ENCODE results near the gene C16orf95.
"Not testable (repeated sequence)": the region's sequence is repeated elsewhere in the genome, so short reads cannot be mapped to it uniquely, and the experiment has no call there.

C16orf95 gene

GRCh38 chr16:87345726-87346424 is 28.7 kb upstream of the C16orf95 start:
- no peak for DNase-seq

DNA sequence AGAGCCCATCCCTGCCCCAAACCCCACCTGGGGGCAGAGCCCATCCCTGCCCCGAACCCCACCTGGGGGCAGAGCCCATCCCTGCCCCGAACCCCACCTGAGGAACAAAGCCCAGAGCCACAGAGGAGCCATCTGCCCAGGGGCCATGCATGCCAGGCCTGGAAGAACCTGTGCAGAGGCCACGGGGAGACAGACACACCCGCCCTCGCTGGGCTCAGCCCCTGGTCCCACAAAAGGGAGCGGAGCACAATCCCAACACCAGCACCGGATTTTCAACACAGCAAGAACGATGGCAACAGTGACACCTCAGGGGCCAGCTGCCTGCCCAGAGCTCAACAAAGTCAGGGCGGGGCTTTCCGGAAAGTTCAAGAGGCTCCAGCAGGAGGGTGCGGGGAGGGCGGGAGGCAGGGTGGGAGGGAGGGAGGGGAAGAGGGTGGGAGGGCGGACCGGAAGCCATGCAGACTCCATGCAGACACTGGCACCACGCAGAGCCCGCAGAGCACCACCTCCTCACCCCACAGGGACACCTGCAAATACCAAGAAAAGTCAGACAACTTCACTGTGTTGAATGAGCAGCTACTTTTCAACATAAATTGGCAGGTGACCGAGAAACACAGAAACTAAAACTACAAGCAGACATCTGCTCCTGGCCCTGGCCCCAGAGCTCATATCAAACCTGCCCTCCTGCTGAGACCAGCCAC is 27.9 kb upstream of the C16orf95 start:
- peak; percentile 85 for DNase-seq

DNA sequence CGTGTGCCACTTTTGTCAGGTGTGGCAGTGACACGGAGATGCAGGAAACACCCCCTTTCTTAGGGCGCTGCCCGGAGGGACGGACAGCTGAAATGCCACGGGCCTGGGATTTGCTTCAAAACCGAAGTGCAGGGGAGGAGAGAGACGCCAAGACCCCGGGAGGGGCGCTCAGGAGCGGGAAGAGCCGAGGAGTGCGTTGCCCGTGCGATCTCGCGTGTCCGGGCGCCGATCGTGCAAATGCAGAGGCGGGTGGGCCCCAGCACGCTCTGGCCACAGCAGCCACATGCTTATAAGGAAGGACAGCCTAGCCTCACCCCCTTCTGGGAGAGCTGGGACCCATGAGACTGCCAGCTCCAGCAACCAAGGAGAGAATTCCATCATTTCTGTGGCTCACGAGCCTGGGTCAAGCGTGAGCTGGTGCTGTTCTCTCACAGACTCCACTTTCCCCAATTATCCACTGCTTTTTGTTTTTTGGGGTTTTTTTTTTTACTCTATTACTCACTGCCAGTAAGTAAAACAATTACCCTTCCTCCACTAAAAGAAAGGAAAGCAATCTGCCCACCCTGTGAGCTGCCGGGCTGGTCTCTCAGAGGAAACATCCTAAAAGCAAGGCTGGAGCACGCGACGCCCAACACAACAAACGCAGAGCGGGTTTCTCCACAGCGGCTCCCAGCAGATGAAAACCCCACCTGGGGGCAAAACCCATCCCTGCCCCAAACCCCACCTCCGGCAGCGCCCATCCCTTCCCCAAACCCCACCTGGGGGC is 27.2 kb upstream of the C16orf95 start:
- peak; percentile 43 for DNase-seq

GRCh38 chr16:87343753-87344050 is 26.5 kb upstream of the C16orf95 start:
- DNase-seq = no peak

DNA sequence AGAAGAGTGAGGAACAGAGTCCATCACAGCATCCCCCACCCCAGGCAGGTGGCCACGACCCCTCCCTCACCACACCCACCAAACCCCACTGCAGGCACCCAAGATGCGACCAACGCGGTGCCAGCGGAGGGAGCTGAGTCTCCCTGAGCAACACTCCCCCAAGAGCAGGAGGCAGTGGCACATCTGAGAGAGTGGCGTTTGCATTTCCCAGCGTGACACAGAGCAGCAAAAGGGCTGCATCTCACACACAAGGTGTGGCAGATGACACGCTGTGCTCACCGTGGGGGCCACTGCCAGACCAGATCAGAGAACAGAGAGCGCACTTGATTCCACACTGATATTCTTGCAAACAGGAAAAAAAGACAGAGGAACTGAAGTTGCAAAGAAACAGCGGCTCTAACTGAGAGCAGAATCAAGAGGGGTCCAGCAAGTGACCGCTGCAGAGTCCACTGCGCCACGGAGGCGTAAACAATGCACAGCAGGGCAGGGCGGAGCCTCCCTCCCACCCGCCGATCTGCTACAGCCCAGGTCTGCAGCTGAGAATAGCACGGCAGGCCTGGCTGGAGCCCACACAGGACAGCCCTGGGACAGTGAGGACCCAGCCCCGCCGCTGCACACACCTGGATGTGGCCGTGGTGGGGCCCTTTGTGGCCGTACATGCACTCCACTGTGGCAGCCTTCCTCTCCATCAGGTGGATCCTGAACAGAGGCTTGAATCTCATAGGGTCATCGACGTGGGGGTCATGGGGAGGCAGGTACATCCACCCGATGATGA is 26.0 kb upstream of the C16orf95 start:
- DNase-seq = no peak

DNA sequence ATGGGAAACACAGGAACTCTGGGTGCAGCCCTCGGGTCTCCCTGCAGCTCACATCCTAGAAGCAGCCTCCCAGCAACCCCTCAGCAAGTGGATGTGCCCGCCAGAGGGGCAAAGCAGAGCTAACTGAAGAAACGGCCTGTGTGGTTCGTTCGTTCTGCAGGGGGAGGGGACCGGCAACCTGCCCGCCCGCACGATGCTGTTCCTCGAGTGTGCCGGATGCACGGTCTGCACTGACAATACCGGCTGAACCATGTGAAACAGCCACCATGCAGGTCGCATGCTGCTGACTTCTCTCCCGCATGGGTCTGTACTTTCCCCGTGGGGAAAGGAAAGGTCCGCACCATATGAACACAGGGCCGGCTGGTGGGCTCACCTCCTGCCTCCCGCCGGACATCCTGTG is 25.3 kb upstream of the C16orf95 start:
- DNase-seq = no peak

GRCh38 chr16:87340198-87340597 is 23.0 kb upstream of the C16orf95 start:
- DNase-seq = no peak

DNA sequence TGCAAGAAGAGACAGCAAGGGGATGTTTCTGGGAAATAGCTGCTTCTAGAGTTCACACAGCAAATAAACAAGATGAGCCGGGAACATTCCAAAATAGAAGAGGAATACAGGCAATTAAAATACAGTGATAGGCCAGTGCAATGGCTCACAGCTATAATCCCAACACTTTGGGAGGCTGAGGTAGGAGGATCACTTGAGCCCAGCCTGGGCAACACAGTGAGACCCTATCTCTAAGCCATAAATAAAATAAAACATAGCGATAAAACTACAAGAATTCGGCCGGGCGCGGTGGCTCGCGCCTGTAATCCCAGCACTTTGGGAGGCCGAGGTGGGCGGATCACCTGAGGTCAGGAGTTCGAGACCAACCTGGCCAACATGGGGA is 22.5 kb upstream of the C16orf95 start:
- not testable (repeated sequence) for DNase-seq

DNA sequence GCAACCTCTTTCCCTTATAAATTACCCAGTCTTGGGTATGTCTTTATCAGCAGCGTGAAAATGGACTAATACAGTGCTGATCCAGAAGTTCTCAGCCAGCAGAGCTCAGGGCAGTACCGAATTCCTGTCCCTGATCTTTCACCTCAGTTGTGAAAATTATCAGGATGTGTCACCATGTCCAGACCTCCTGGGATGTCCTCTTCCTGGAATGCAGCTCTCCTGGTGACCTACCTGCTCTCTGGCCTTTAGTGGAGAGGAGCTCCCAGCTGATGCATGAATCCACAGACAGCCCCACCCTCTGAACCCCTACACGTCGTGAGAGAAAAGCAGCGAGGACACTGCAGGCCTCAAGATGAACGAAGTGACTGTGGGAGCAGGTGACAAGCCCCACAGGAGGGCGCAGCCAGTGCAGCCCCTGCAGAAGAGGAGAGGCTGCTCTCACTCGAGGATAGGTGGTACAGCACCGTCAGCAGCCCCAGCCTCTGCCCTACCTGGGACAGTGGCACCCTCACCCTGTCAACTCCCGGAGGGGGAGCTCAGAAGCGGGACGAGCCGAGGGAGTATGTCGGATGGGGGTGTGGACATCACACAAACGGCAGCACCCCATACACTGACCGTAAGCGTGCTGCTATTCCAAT is 22.0 kb upstream of the C16orf95 start:
- no peak for DNase-seq

DNA sequence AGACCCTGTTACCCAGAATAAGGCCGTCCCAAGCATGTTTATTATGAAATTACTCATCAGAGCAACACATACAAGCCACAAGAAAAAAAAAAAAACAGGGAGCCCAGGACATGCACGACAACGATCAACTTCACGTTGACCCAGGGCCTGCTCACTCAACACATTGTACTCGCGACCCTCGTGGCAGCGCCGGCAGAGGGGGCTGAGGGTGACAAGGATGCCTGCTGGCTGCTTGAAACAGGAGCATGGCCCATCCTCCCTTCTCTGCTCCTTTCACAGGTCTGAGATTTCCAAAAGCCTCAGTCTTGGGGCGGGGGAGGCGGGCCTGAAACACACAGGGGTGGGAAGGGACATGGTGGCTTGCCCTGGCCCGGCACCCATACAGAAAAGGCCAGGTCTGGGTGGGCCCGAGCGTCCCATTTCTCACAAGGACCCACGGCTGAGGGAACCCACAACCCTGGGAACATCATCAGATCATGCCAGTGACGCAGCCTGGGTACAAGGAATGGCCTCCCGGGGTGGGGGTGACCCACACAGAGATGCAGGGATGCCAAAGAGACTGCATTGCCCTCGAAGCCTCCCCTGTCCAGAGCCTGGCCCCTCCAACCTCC is 21.1 kb upstream of the C16orf95 start:
- DNase-seq = no peak

GRCh38 chr16:87337262-87337771 is 20.1 kb upstream of the C16orf95 start:
- no peak for DNase-seq

DNA sequence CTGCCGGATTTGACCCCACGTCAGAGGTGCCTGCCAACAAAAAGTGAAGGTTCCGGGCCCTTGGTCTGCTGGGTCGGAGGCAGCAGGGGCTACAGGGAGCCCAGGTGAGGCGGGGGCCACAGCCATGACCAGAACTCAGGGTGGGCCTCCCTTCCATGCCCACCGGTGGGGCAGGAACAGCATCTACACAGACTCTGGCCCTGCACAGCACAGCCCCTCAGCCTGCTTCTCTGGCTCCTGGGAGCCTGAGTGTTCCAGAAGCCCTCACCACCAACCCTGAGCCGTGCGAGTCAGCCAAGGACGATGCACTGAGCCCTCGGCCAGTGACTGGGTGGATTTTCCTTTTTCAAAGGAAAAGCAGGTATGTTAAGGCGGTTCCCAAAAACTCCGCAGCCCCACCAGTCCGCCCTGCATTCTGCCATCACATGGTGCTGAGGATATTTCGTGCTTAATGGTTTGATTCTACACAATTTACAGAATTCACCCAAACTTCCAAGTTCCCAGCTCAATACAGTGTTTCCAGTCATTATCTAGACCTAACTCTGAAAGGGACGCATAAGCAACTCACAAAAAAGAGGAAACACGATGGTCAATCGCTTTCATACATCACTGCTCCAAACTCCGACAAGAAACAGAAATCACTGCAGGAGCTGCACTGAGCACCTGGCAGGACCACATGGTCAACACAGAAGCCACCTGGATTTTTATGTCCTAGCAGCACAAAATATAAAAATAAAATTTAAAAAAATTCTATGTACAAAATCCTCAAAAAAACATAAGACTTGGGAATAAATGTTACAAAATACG is 19.4 kb upstream of the C16orf95 start:
- no peak for DNase-seq

- no peak for DNase-seq
Observed at GRCh38 chr16:87335625-87336433, 18.6 kb upstream of the C16orf95 start.

GRCh38 chr16:87334651-87335624 is 17.7 kb upstream of the C16orf95 start:
- no peak for DNase-seq

DNA sequence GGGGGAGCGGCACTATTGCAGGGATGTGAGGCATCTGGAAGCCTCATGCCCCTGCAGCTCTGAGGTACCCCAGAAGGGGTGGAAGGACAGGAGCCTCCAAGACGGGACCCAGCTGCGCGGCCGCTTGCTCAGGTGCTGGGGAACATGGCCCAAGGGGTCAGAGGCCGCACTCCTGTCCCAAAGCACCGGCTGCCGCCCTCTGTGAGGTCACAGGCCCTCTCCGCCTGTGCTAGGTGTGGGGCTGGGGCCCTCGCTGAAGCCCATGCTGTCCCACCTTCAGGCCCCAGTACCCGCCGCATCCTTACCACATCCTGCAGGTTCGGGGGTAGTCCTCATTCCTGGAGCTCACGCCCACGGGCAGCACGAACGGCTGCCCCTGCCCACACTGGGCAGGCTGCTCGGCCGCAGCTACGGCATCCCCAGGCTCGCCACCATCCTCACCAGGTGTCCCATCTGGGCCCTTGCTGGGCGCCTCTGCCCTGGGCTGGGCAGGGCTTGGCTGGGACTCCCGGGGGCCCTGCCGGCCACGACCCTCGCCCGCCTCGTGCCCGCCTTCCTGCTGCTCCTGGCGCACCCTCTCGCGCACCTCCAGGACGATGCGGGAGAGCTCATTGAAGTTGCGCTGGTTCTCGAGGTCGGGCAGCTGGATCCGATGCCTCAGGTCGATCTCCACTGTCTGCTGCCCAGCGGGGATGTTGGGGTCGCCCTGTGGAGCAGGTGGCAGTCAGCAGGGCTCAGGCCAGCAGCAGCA is 16.6 kb upstream of the C16orf95 start:
- DNase-seq = no peak

GRCh38 chr16:87333101-87333500 is 15.9 kb upstream of the C16orf95 start:
- no peak for DNase-seq

DNA sequence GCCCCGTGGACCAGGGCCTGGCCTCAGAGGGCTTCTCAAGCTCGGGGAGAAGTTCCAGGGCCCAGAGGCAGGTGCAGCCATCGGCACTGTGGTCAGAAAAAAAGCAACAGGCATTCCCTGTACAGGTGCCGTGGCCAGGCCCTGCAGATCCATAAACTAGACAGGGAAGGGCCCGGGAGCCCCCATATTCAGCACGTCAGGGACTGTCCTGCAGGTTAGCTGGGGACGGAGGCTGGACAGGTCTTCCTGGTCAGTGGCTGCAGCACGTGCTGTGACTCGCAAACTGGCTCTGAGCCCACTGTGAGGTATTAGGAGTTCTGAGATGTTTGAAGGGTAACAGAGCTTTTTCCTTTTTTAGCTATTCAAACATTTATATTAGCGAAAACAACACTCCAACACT is 15.0 kb upstream of the C16orf95 start:
- DNase-seq = no peak

DNA sequence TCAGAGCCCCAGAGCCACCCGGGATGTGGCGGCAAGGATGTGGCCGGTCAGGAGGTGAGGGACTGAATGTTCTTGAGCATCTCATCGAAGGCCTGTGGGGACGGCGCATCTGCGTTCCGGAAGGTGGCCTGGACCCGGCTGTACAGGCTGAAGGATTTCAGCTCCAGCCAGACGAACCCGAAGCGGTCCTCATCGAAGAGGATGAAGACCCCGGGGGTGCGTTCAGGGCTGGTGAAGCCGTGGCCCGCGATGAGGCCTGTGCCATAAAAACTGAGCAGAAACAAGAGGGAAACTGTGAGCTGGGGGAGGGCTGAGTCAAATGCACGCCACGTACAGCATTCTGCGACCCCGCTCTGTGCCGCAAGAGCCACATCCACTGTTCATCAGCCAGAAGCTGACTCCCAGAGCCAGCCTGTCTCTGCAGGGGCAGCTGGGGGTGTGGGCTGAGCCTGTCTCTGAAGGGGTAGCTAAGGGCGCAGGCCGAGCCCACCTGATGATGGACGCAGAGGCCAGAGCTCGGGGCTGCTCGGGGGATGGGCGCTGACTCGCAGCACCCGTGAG is 14.1 kb upstream of the C16orf95 start:
- DNase-seq = no peak
